ENCODE data around the gene KLK13. TPM values are rescaled to one million over a fixed set of nuclear protein-coding genes. Genes with fewer than 3 reads are reported as not detected.

Gene KLK13
- total and polyA plus RNA-seq, 2 of the 8 experiments (the other 6 are each of a cell fraction or from before 2014, with no cell fraction given), result 4.2 to 4.5 TPM

DNA sequence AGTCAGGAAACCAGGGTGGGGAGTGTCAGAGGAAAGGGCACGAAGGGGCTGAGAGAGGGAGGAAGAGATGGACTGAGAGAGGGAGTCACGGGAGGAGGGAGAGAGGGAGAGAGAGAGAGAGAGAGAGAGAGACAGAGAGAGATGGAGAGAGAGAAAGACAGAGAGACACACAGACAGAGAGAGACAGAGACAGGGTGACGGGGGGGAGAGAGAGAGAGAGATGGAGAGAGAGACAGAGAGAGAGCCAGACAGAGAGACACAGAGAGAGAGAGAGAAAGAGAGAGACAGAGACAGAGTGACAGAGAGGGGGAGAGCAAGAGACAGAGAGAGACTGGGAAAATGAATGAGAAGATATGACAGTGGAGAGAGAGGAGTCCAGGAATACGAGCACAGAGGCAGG lies 18.3 kb upstream of the KLK13 start:
- Histone ChIP-seq H3K56ac (replicated peaks; ENCODE audit: insufficient read length, low read depth, low read length) (no peak overlapping the region), H2BK20ac (ENCODE audit: low read length) (no peak overlapping the region), H2AFZ (ENCODE audit: low read length) (no peak overlapping the region), H3K9me3 (ENCODE audit: insufficient read depth in 2 of 2, low read depth in 1 of 2, low read length in 1 of 2) (no peaks in the 10 kb centered on the region), H4K5ac (ENCODE audit: insufficient read length, low read depth, low read length) (no peak overlapping the region), H2AK5ac (ENCODE audit: low read depth, low read length) (no peak overlapping the region), H3K14ac (ENCODE audit: insufficient read length) (no peak overlapping the region), H3K27ac (ENCODE audit: low read depth, low read length) (no peak overlapping the region), H2BK15ac (ENCODE audit: low read length) (no peak overlapping the region), H3K79me2 (ENCODE audit: control insufficient read depth in 1 of 2, insufficient read depth in 2 of 2, low read length in 2 of 2) (no peaks in the 10 kb centered on the region), H3K4me2 (ENCODE audit: insufficient read depth in 1 of 2, low read depth in 2 of 2, low read length in 2 of 2) (no peak overlapping the region), H3K4me3 (ENCODE audit: extremely low read depth in 1 of 4, insufficient read depth in 2 of 4, low read depth in 3 of 4, low read length in 4 of 4) (no peak overlapping the region), H3K79me1 (ENCODE audit: low read depth, low read length) (no peaks in the 10 kb centered on the region), H3K23ac (ENCODE audit: insufficient read length) (no peak overlapping the region), H4K91ac (replicated peaks; ENCODE audit: insufficient read length, low read length) (no peak overlapping the region), H2BK12ac (ENCODE audit: low read depth, low read length) (no peak overlapping the region), H3K4me1 (replicated peaks in 1 of 4; ENCODE audit: control insufficient read depth in 3 of 4, insufficient read depth in 4 of 4, low read length in 3 of 4) (peaks cover 0 to 4% (median 2%) of the 10 kb centered on the region in 4 experiments; a peak in 2 of 7 replicates), H3K36me3 (ENCODE audit: control insufficient read depth in 2 of 4, insufficient read depth in 4 of 4, low read length in 3 of 4) (no peaks in the 10 kb centered on the region), H4K8ac (ENCODE audit: extremely low read depth, insufficient read depth, low read length) (no peak overlapping the region), H3K18ac (ENCODE audit: extremely low read depth, low read length) (no peak overlapping the region), H2BK120ac (replicated peaks; ENCODE audit: low read depth, low read length) (no peak overlapping the region), H4K20me1 (replicated peaks in 1 of 2; ENCODE audit: control insufficient read depth in 1 of 2, insufficient read depth in 2 of 2, low read length in 2 of 2) (no peaks in the 10 kb centered on the region), H3K27me3 (replicated peaks in 1 of 4; ENCODE audit: control insufficient read depth in 3 of 4, extremely low read depth in 1 of 4, insufficient read depth in 3 of 4, low read length in 3 of 4) (no peaks in the 10 kb centered on the region), H2BK5ac (ENCODE audit: low read depth, low read length) (no peak overlapping the region), H3K9ac (replicated peaks in 1 of 4; ENCODE audit: extremely low read depth in 1 of 4, low read depth in 3 of 4, low read length in 3 of 4) (no peak overlapping the region), H3K4ac (replicated peaks; ENCODE audit: insufficient read length, low read depth, low read length) (no peak overlapping the region), H3K23me2 (ENCODE audit: low read depth, low read length) (no peaks in the 10 kb centered on the region)
- ChIA-PET CTCF (ENCODE audit: partially characterized antibody) (no interaction called here), POLR2A (ENCODE audit: partially characterized antibody) (no interaction called here)
- WGBS, 2 experiments (ENCODE audit: extremely low coverage in 1 of 2, insufficient coverage in 1 of 2, insufficient read length in 1 of 2, insufficient replicate concordance in 2 of 2, low coverage in 1 of 2, low lambda C conversion rate in 2 of 2, missing lambda C conversion rate in 1 of 2), result 94% methylated on average over 2 of the region's 4 CpGs; no CpG with 5 or more reads in 1 of the 2 experiments
- DNase-seq (ENCODE audit: low read depth in 1 of 2, low spot score in 2 of 2) (no peak), FAIRE-seq (no peak)
- no peak for TF ChIP-seq SIX5 (IDR thresholded peaks at IDR 0.05; ENCODE audit: low read depth, low read length)
